IMR-90 (cell line): ENCODE results near the gene COL23A1. TPM values are rescaled to one million over a fixed set of nuclear protein-coding genes. Genes with fewer than 3 reads are reported as not detected.

Experiments
- ATAC-seq: fragments of 200-7000 bp; cut with Tn5 transposase; 2 replicates; pipeline ENCODE4 v1.9.1; 2020; ENCODE audit warnings: low read depth, mild to moderate bottlenecking, moderate library complexity
- BruUV-seq: library from RNA; stranded (reverse); fragments of 400-500 nt; replicated peaks from 2 replicates; lab custom pipeline; 2021; lab: Mats Ljungman, UMichigan
- CTCF ChIA-PET: fragments of 300-600 bp; formaldehyde crosslinking; extraction: SDS; loops from one replicate; lab custom pipeline; 2021; ENCODE audit warnings: antibody characterized with exemption; lab: Yijun Ruan, JAX
- POLR2A ChIA-PET: fragments of 300-600 bp; sonication (Branson Sonifier 250); formaldehyde crosslinking; loops from one replicate; lab custom pipeline; 2022; ENCODE audit warnings: antibody characterized with exemption; ENCODE audit not compliant: unreplicated experiment; lab: Charles Lee
- DNase-seq: peaks from one replicate; pipeline ENCODE4 v3.0.0; 2013
- H2AFZ ChIP-seq: replicated peaks from 2 replicates; pipeline ENCODE3; 2013; ENCODE audit warnings: low read length, mild to moderate bottlenecking; ENCODE audit not compliant: poor library complexity
- H2AK5ac ChIP-seq: 2 replicates; pipeline ENCODE4 v1.6.1; 2013; ENCODE audit warnings: low read depth, low read length, inconsistent platforms
- H2AK9ac ChIP-seq: replicated peaks from 2 replicates; pipeline ENCODE3; 2013; ENCODE audit warnings: mild to moderate bottlenecking, low read depth, low read length, moderate library complexity; ENCODE audit not compliant: poor library complexity
- H2BK120ac ChIP-seq: 2 replicates; pipeline ENCODE4 v1.6.1; 2013; ENCODE audit warnings: low read depth, low read length, inconsistent platforms
- H2BK15ac ChIP-seq: 3 replicates; pipeline ENCODE4 v1.6.1; 2013; ENCODE audit warnings: low read depth, low read length, inconsistent platforms
- H2BK20ac ChIP-seq: 2 replicates; pipeline ENCODE4 v1.6.1; 2013; ENCODE audit warnings: low read depth, mild to moderate bottlenecking, inconsistent platforms, low read length, moderate library complexity
- H2BK5ac ChIP-seq: 2 replicates; pipeline ENCODE4 v1.6.1; 2013; ENCODE audit warnings: mild to moderate bottlenecking, low read depth, low read length, inconsistent platforms; ENCODE audit not compliant: poor library complexity, severe bottlenecking
- H3K14ac ChIP-seq: replicated peaks from 2 replicates; pipeline ENCODE4 v1.6.1; 2013; ENCODE audit warnings: low read depth, low read length, inconsistent platforms
- H3K18ac ChIP-seq: 2 replicates; pipeline ENCODE4 v1.6.1; 2013; ENCODE audit warnings: low read depth, low read length, control low read depth
- H3K23ac ChIP-seq: 2 replicates; pipeline ENCODE4 v1.6.1; 2013; ENCODE audit warnings: low read depth, low read length, inconsistent platforms
- H3K27ac ChIP-seq: 2 replicates; pipeline ENCODE4 v1.5.1; 2013; ENCODE audit warnings: mild to moderate bottlenecking, control low read depth, low read length; ENCODE audit not compliant: insufficient read depth
- H3K27me3 ChIP-seq: 2 replicates; pipeline ENCODE4 v1.6.1; 2013; ENCODE audit warnings: low read length; ENCODE audit not compliant: control insufficient read depth, insufficient read depth
- H3K36me3 ChIP-seq: 2 replicates; pipeline ENCODE4 v1.6.1; 2013; ENCODE audit warnings: low read length, mixed read lengths; ENCODE audit not compliant: control insufficient read depth, insufficient read depth
- H3K4ac ChIP-seq: 2 replicates; pipeline ENCODE4 v1.6.1; 2013; ENCODE audit warnings: low read depth, low read length, inconsistent platforms
- H3K4me1 ChIP-seq: 2 replicates; pipeline ENCODE4 v1.6.1; 2013; ENCODE audit warnings: low read length, mixed read lengths; ENCODE audit not compliant: control insufficient read depth, insufficient read depth
- H3K4me2 ChIP-seq: 2 replicates; pipeline ENCODE4 v1.6.1; 2013; ENCODE audit warnings: low read depth, mild to moderate bottlenecking, control low read depth, low read length, moderate library complexity
- H3K4me3 ChIP-seq: 2 replicates; pipeline ENCODE4 v1.5.1; 2013; ENCODE audit warnings: low read depth, mild to moderate bottlenecking, control low read depth, low read length, moderate library complexity; ENCODE audit not compliant: insufficient read depth
- H3K56ac ChIP-seq: 2 replicates; pipeline ENCODE4 v1.6.1; 2013; ENCODE audit warnings: low read length, inconsistent platforms; ENCODE audit not compliant: insufficient read depth; ENCODE audit errors: extremely low read depth
- H3K79me1 ChIP-seq, 2 experiments: 2 replicates each; pipeline ENCODE4 v1.6.1; 2013; ENCODE audit warnings: low read length in 2 of 2, inconsistent platforms in 1 of 2, low read depth in 1 of 2
- H3K9ac ChIP-seq: 2 replicates; pipeline ENCODE4 v1.6.1; 2013; ENCODE audit warnings: low read depth, low read length, control low read depth
- H3K9me1 ChIP-seq: 2 replicates; pipeline ENCODE4 v1.6.1; 2013; ENCODE audit warnings: low read length, inconsistent platforms; ENCODE audit not compliant: insufficient read depth
- H3K9me3 ChIP-seq: 2 replicates; pipeline ENCODE4 v1.6.1; 2013; ENCODE audit warnings: low read length; ENCODE audit not compliant: control insufficient read depth, insufficient read depth
- H4K20me1 ChIP-seq: 2 replicates; pipeline ENCODE4 v1.6.1; 2013; ENCODE audit warnings: low read length, inconsistent platforms; ENCODE audit not compliant: insufficient read depth
- H4K5ac ChIP-seq: 2 replicates; pipeline ENCODE4 v1.6.1; 2013; ENCODE audit warnings: mild to moderate bottlenecking, low read depth, low read length, control low read depth
- H4K8ac ChIP-seq, 2 experiments: 2 replicates each; pipeline ENCODE4 v1.6.1; 2013; ENCODE audit warnings: low read depth in 2 of 2, low read length in 2 of 2, control low read depth in 1 of 2, inconsistent platforms in 1 of 2
- H4K91ac ChIP-seq: 2 replicates; pipeline ENCODE4 v1.6.1; 2013; ENCODE audit warnings: low read depth, low read length, inconsistent platforms; ENCODE audit not compliant: insufficient read depth
- BHLHE40 ChIP-seq: fragments of 150-350 bp; IDR thresholded peaks from 2 replicates; pipeline ENCODE4 v1.6.1; 2016; ENCODE audit warnings: mild to moderate bottlenecking, low read depth, low read length
- CEBPB ChIP-seq: IDR thresholded peaks from 2 replicates; pipeline ENCODE4 v1.6.1; 2012; ENCODE audit warnings: low read depth, low read length, improper control_type of control experiment
- FOS ChIP-seq: fragments of 150-350 bp; IDR thresholded peaks from 2 replicates; pipeline ENCODE4 v1.6.1; 2016; ENCODE audit warnings: low read depth, low read length
- MAFK ChIP-seq: IDR thresholded peaks from 2 replicates; pipeline ENCODE4 v1.6.1; 2012; ENCODE audit warnings: low read depth, low read length, improper control_type of control experiment
- MAZ ChIP-seq: IDR thresholded peaks from 2 replicates; pipeline ENCODE4 v1.6.1; 2012; ENCODE audit warnings: low read depth, mild to moderate bottlenecking, low read length, improper control_type of control experiment, moderate library complexity, borderline replicate concordance
- MXI1 ChIP-seq: IDR thresholded peaks from 2 replicates; pipeline ENCODE4 v1.6.1; 2012; ENCODE audit warnings: low read depth, mild to moderate bottlenecking, low read length, moderate library complexity, borderline replicate concordance
- POLR2A ChIP-seq: IDR thresholded peaks from 2 replicates; pipeline ENCODE4 v1.6.1; 2012; ENCODE audit warnings: mild to moderate bottlenecking, low read depth, low read length
- RCOR1 ChIP-seq: IDR thresholded peaks from 2 replicates; pipeline ENCODE4 v1.6.1; 2012; ENCODE audit warnings: mild to moderate bottlenecking, low read length, improper control_type of control experiment; ENCODE audit not compliant: insufficient replicate concordance
- WGBS, 2 experiments: methylation state at CpG; one replicate each; pipeline versions ENCODE4 v1.1.5 to v1.1.7; 2013; ENCODE audit warnings: missing lambda C conversion rate in 2 of 2; ENCODE audit not compliant: insufficient read length in 1 of 2; ENCODE audit errors: extremely low coverage in 2 of 2; 5-methylcytosine and 5-hydroxymethylcytosine counted together
- dilution Hi-C: fragments of 300-500 bp; cut with HindIII; formaldehyde crosslinking; loops from one replicate; pipeline ENCODE4 v1.14.3; 2018; ENCODE audit warnings: low sequenced_read_pairs; ENCODE audit not compliant: unreplicated experiment
- in situ Hi-C: fragments of 300-500 bp; cut with MboI; formaldehyde crosslinking; loops from 3 replicates; pipeline ENCODE4 v1.14.3; 2019; ENCODE audit warnings: low sequenced_read_pairs, inconsistent platforms, mixed read lengths
- intact Hi-C: fragments of 100-400 bp; cut with micrococcal nuclease; formaldehyde crosslinking; loops from 2 replicates; pipeline ENCODE4 v1.10.0; 2022
- polyA plus RNA-seq, 3 experiments: library from polyadenylated mRNA; depleted of rRNA; stranded (reverse); fragments of >200 nt; gene quantifications; 2 replicates each; pipeline ENCODE4 v1.2.3, GENCODE V29; 2012; ENCODE audit warnings: low replicate concordance in 1 of 3
- total RNA-seq: library from RNA; depleted of rRNA; stranded (reverse); fragments of >200 nt; gene quantifications from 2 replicates; pipeline ENCODE4 v1.2.3, GENCODE V29; 2012
- TF ChIP-seq, protein P1 (sequence below): conservative IDR thresholded peaks from 2 replicates; pipeline ENCODE4 v1.5.1; 2012; ENCODE audit warnings: mild to moderate bottlenecking, low read depth, low read length, improper control_type of control experiment
- TF ChIP-seq, protein P2 (sequence below): fragments of 150-350 bp; IDR thresholded peaks from 2 replicates; pipeline ENCODE4 v1.6.1; 2016; ENCODE audit warnings: low read depth, mild to moderate bottlenecking, low read length, moderate library complexity, borderline replicate concordance
- TF ChIP-seq, protein P3 (sequence below): fragments of 150-350 bp; IDR thresholded peaks from 2 replicates; pipeline ENCODE4 v1.6.1; 2017; ENCODE audit warnings: mild to moderate bottlenecking, antibody characterized with exemption, low read length, low read depth

COL23A1 gene
- total and polyA plus RNA-seq, 2 of the 4 experiments (the other 2 are of a cell fraction) = not detected

- no peak overlapping the region for H3K56ac ChIP-seq
- no peak overlapping the region for H2AK5ac ChIP-seq
- no peaks in the 10 kb centered on the region for H3K9me3 ChIP-seq
- no peak overlapping the region for H2BK120ac ChIP-seq
- BruUV-seq = TSS peak; percentile 82
- H3K9me1 ChIP-seq = peaks cover 26% of the 10 kb centered on the region
- no peak overlapping the region for H3K23ac ChIP-seq
- no peak overlapping the region for H3K4me2 ChIP-seq
- DNase-seq = no peak
- H4K91ac ChIP-seq = no peak overlapping the region
- H3K27ac ChIP-seq = no peak overlapping the region
- H3K9ac ChIP-seq = no peak overlapping the region
- H3K18ac ChIP-seq = no peak overlapping the region
- in situ Hi-C loops (no loop called here), intact Hi-C loops (no loop called here), dilution Hi-C loops (no loop called here)
- no peak overlapping the region for H4K8ac ChIP-seq
- H3K4me3 ChIP-seq = no peak overlapping the region
- no peak overlapping the region for H4K5ac ChIP-seq
- no peak overlapping the region for H3K14ac ChIP-seq
- no peak overlapping the region for H2AK9ac ChIP-seq
- peaks cover 34 to 81% of the 10 kb centered on the region in 2 experiments for H3K79me1 ChIP-seq
- H3K4me1 ChIP-seq = peaks cover 7% of the 10 kb centered on the region
- no peak overlapping the region for H2BK20ac ChIP-seq
- H3K36me3 ChIP-seq = peaks cover 87% of the 10 kb centered on the region
- no peak overlapping the region for H2BK5ac ChIP-seq
- H2AFZ ChIP-seq = no peak overlapping the region
- ChIA-PET POLR2A (no interaction called here), CTCF (no interaction called here)
- no peaks in the 10 kb centered on the region for H3K27me3 ChIP-seq
- peaks cover 77% of the 10 kb centered on the region for H4K20me1 ChIP-seq
- H2BK15ac ChIP-seq = no peak overlapping the region
- no peak for ATAC-seq
- TF ChIP-seq RCOR1 (no peak), MXI1 (no peak), BHLHE40 (no peak), POLR2A (no peak), FOS (no peak), MAFK (no peak), MAZ (no peak), CEBPB (no peak)
- TF ChIP-seq, protein P1, sequence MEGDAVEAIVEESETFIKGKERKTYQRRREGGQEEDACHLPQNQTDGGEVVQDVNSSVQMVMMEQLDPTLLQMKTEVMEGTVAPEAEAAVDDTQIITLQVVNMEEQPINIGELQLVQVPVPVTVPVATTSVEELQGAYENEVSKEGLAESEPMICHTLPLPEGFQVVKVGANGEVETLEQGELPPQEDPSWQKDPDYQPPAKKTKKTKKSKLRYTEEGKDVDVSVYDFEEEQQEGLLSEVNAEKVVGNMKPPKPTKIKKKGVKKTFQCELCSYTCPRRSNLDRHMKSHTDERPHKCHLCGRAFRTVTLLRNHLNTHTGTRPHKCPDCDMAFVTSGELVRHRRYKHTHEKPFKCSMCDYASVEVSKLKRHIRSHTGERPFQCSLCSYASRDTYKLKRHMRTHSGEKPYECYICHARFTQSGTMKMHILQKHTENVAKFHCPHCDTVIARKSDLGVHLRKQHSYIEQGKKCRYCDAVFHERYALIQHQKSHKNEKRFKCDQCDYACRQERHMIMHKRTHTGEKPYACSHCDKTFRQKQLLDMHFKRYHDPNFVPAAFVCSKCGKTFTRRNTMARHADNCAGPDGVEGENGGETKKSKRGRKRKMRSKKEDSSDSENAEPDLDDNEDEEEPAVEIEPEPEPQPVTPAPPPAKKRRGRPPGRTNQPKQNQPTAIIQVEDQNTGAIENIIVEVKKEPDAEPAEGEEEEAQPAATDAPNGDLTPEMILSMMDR = no peak
- TF ChIP-seq, protein P2, sequence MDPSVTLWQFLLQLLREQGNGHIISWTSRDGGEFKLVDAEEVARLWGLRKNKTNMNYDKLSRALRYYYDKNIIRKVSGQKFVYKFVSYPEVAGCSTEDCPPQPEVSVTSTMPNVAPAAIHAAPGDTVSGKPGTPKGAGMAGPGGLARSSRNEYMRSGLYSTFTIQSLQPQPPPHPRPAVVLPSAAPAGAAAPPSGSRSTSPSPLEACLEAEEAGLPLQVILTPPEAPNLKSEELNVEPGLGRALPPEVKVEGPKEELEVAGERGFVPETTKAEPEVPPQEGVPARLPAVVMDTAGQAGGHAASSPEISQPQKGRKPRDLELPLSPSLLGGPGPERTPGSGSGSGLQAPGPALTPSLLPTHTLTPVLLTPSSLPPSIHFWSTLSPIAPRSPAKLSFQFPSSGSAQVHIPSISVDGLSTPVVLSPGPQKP = no peak
- TF ChIP-seq, protein P3, sequence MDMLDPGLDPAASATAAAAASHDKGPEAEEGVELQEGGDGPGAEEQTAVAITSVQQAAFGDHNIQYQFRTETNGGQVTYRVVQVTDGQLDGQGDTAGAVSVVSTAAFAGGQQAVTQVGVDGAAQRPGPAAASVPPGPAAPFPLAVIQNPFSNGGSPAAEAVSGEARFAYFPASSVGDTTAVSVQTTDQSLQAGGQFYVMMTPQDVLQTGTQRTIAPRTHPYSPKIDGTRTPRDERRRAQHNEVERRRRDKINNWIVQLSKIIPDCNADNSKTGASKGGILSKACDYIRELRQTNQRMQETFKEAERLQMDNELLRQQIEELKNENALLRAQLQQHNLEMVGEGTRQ = no peak
- no peak overlapping the region for H3K4ac ChIP-seq
- WGBS, 2 experiments = no CpG with 5 or more reads among the region's 5 CpGs
Measured at GRCh38 chr5:178210686-178211085, 379.5 kb downstream of the COL23A1 start.
